HG02798 (cell line): ENCODE results near the gene GFER.
"Not testable (repeated sequence)": the region's sequence is repeated elsewhere in the genome, so short reads cannot be mapped to it uniquely, and the experiment has no call there.

Experiments
- ATAC-seq: cut with Tn5 transposase; IDR thresholded peaks from one replicate; pipeline ENCODE4 v1.9.1; 2021; ENCODE audit warnings: mild to moderate bottlenecking; ENCODE audit not compliant: unreplicated experiment, poor library complexity

The GFER gene

DNA sequence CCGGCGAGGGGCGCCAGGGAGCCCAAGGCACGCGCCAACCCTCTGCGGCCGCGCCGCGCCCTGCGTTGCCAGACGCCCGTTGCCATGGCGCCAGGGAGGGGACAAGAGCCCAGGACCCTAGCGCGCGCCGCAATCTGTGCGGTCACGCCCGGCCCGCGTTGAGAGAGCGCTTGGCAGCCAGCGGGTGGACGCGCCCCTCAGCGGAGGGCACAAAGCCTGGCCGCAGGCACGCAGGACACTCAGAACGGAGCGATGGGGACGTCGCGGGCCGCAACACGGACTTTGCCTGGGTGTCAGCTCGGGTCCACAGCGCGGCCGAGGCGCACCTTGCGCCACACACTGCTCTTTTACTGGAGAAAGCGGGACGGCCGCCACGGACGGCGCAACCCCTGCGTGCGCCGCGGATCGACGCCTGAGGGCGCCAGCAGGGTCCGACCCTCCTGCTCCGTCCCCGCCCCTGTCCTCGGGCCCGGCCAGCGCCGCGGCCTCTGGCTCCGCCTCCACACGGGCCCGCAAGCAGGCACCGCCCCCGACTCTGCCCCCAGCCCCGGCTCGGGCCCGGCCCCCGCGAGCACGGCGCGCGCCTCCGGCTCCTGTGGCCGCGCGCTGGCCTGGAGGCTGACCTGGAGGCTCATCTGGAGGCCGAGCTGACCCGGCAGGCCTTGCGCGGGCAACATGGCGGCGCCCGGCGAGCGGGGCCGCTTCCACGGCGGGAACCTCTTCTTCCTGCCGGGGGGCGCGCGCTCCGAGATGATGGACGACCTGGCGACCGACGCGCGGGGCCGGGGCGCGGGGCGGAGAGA lies at the start of gene GFER:
GFER (plus strand) TSS at position 650 of the 803 bp plus-strand sequence; CDS start at position 676, 26 bp downstream.
- peak; percentile 91 for ATAC-seq

DNA sequence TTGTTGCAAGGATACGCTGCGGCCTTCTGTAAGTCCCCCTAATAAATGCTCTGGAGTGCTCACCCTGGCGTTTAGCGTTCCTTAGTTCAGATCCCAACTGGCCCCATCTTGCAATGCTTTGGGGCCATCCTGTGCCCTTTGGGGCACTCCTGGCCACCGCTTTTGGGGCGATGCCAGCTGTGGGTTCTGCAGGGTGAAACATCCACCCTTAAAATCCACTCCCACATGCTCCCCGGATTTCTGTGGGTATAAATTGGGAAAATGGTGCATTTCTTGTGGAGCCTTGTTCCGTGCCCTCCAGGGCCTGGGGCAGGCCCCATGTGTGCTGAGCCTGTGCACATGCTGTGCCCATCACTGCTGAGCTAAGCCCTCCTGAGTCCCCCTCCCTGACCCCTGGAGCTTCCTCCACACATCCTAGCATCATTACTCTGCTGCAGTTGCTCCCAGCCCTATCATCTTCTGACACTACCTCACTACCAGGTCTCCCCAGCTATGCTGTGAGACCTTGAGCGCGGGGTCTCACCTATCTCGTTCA lies 47.0 kb upstream of the GFER start:
- no peak for ATAC-seq

DNA sequence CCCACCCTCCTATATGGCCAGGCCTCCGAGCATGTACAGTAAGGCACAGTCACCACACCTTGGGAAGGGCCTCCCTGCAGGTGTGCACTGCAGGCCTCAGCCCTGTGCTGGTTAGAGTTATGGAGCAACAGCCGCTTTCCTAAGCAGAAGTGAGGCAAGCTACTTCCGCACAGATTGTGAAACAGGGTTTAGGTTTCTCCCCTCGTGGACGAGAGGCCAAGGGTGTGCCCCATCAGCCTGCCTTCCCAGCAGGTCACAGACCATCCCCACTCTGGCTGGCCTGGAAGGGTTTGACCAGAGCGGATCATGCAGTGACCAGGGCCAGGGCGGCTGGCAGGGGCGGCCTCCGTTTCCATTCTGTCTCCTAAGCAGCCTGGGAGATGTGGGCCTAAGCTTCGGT lies 45.7 kb upstream of the GFER start:
- ATAC-seq = no peak

GRCh38 chr16:1938910-1939309 lies 45.1 kb upstream of the GFER start:
- ATAC-seq = no peak

GRCh38 chr16:1939833-1940232 lies 44.2 kb upstream of the GFER start:
- ATAC-seq = not testable (repeated sequence)

DNA sequence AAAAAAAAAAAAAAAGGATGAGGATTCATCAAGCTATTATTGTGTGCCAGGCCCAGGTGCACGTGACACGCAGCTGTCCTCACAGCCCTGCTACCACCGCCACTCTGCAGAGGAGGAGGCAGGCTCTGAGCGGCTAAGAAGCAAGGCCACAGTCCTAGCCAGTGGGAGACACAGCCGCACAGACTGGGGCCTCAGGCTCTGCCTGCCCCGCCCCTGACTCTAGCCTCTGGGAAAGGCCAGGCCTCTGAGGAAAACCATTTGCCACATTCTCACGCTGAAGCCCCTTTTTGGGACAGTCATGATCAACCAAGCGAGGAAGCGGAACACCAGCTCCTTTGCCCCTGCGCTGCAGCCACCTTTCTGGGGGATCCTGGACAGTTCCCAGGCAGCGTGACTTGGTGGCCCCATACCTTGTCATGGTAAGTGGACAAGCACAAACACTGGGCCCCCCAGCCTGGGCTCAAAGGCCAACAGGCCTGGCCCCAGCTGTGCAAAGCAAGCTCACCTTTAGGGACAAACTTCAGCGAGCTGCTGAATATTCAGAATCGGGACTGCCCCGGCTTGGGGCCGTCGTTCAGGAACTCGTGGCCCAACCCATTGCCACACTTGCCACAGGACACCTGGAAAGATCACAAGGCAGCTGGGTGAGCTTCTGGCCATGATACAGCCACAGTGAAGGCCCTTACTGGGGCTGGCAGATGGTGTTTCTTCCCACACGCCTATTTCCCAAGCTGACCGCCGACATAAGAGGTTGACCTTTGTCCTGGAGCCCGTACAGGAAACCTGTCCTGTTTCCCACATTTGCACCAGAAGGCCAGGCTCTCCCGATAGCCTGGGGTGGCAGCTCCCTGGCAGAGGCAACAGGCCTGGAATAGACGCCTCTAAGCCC lies 43.5 kb upstream of the GFER start:
- no peak for ATAC-seq

DNA sequence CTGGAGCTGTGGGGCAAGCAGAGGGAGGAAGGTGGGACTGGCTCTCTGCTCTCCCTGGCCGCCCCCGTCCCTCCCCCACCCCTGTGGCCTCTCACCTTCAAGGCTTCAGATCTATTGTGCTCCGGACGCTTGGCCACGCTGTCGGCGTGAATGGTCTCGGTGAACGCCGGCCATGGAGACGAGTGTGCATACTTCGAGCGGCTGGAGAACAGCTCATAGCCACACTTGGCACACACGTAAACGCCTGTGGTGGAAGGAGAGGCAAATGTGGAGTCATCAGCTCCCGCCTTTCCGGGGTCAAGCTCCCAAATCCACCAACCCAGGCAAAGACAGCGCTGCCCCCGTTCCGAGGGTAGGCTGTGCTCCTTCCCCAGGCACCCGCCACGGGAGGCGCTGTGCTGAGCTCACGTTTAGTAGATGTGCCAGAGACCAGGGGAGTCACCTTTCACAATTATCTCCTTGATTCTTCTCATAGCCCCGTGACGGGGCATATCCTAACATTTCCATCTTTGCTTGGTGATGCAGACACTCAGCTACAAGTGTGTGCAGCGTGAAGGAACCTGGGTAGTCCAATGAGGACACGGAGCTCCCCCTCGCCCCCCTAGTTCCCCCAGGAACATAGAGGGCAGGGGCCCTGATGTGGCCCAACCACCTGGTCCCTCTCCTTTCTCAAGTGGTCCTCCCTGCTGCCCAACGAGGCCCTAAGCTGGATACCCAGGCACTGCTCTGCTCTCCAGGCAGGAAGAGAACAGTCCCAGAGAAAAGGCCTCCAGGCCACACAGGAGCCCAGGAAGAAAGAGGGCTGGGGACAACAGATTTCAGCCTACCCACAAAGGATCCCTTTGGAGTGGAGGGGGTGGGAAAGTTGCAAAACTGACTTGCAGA lies 42.6 kb upstream of the GFER start:
- ATAC-seq = no peak

- ATAC-seq = no peak
Observed at GRCh38 chr16:1942047-1942809, 41.8 kb upstream of the GFER start.

GRCh38 chr16:1942810-1943726 lies 40.9 kb upstream of the GFER start, which contains the start of gene MSRB1:
Gene MSRB1, minus strand, starts transcription at chr16:1943199. Its CDS starts 43 bp downstream, at chr16:1943156.
- ATAC-seq = peak; percentile 96

GRCh38 chr16:1944612-1945199 lies 39.3 kb upstream of the GFER start:
- no peak for ATAC-seq

DNA sequence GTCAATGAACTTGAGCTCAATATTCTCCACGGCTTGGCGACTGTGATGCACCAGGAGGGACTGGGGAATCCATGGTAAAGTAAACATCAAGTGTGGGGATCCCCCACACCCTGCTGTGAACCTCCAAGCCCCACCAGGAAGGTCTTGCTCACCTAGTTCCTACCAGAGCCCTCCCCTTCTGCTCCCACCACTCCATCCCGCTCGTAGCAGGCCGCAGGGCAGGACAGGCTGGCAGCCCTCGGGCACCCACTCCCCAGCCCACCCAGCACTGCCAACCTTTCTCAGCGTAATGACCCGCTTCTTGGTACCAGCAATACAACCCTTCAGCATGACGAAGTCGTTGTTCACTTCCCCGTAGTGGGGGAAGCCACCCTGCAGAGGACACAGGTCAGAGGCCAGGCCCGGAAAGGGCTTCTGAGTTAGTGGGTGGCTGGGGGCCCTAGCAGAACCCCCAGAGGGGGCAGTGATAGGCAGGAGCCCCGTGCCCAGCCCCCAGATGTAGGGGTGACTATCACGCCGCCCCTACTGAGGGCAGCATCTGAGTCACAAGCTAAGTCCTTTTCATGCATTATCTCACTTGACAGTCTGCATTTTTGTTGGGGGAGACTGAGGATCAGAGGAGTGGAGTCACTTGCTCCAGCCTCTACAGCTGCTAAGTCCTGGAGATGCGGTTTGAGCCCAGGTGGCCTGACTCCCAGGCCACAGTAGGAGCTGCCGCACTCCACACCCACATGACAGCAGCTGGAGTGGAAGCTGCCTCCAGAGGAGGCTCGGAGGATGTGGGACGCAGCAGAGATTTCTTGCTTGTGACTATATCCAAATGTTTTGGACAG lies 38.2 kb upstream of the GFER start:
- no peak for ATAC-seq

DNA sequence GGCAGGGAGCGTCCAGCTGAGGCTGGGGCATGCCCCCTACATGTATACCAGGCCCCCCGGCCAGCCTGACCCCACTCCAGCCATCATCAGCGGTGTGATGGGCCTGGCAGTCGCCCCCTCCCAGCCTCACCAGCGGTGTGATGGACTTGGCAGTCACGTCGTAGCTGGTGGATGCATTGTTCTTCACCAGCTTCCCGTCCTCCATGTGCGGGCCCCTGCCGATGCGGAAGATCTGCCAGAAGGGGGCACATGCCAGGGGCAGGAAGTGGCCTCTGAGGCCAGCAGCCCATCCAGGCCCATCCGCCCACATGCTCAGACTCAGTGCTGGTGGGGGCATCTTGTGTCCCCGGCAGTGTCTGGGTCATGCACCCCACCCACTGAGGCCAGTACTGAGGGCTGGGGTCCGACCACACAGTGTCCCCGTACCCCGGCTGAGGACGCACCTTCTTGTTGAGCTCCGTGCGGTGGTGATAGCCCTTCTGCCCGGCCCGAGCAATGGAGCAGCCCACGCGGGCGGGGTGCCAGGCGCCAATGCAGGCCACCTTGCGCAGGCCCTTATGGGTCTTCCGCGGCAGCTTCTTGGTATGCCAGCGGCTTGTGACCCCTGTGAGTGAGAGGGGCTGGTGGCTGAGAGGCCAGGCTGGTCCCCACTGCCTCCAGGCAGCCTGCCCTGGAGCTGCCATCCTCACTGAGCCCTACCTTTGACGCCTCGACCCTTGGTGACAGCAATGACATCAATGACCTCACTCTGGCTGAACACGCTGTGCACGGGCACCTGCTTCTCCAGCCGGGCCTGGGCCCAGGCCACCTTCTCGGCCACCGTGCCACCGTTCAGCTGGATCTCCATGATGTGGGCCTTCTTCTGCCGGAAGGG lies 37.3 kb upstream of the GFER start:
- no peak for ATAC-seq

DNA sequence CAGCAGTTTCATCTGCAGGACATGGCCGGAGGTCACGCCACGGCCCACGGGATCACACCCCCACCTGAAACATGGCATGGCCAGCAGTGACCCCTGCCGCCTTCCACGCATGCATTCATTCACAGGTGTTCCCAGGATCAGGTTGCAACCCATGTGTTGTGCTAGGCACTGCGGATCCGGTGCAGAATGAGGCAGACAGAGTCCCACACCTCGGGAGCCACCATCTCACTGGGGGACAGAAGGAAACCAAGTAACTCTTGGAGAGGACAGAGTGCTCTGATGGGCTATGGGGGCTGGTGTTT lies 36.7 kb upstream of the GFER start:
- no peak for ATAC-seq

DNA sequence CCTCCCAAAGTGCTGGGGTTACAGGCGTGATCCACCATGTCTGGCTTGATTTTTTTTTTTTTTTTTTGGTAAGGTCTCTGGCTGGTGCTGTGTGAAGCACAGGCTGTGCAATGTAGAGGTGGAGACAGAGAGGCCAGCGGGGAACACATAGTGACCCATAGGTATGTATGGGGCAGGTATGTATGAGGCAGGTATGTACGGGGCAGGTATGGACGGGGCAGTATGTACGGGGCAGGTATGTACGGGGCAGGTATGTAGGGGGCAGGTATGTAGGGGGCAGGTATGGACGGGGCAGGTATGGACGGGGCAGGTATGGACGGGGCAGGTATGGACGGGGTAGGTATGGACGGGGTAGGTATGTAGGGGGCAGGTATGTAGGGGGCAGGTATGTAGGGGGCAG lies 34.5 kb upstream of the GFER start:
- ATAC-seq = no peak

DNA sequence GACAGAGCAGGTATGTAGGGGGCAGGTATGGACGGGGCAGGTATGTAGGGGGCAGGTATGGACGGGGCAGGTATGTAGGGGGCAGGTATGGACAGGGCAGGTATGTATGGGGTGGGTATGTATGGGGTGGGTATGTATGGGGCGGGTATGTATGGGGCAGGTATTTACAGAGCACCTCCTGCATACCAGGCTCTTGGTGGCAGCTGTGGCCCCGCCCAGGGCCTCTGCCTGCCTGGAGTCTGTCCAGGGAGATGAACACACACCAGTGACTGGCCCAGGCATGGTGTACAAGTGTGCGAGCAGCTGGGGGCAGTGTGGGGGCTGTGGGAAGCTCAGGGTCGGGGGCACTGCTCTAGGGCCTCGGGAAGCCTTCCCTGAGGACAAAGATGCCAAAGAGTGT lies 33.9 kb upstream of the GFER start:
- ATAC-seq = no peak

DNA sequence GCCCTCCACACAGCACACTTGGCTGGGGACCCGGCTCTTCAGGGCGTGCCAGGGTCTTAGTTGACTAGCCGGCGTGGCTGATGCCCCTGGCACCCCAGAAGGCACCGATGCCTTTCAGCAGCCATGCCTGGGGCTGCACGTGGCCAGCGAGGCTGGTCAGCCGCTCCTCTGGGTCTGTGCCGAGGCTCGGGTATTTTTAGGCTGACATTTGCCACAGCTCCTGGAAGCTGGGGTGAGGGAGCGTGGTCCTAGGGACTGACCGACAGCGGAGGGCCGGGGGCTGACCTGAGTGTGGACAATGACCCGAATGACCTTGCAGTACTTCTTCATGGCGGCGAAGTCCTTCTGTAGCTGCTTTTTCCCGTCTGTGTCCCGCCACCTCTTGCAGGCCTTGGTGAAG lies 33.4 kb upstream of the GFER start:
- ATAC-seq = no peak
